Astrocyte (in vitro differentiated cells and primary cell): ENCODE data around the gene PTPRT.

Source experiments
- CTCF ChIP-seq: IDR thresholded peaks from 2 replicates; pipeline ENCODE4 v1.5.1; 2011; ENCODE audit warnings: low read depth, mild to moderate bottlenecking, inconsistent platforms, low read length, moderate library complexity; ENCODE audit not compliant: insufficient read depth
- EZH2 ChIP-seq: IDR thresholded peaks from 2 replicates; pipeline ENCODE4 v1.6.1; 2012; ENCODE audit warnings: mild to moderate bottlenecking, low read length, inconsistent platforms; ENCODE audit not compliant: insufficient read depth

- no peak for TF ChIP-seq CTCF
- no peak for TF ChIP-seq EZH2
These were observed 622.3 kb downstream of the PTPRT start for GRCh38 chr20:42567409-42567808.
